ENCODE data around the gene RPUSD3. TPM values are rescaled to one million over a fixed set of nuclear protein-coding genes. Genes with fewer than 3 reads are reported as not detected.
A peak's percentile ranks its signal among the peaks of the same experiment; 100 is the strongest.

The RPUSD3 gene
- total RNA-seq, 1 experiment from 2014 or later, result 54.1 TPM

GRCh38 chr3:9864200-9864927 is 20.6 kb upstream of the RPUSD3 start:
- no peaks in the 10 kb centered on the region for H3K9me3 ChIP-seq (ENCODE audit: low read length)
- DNase-seq (peak; percentile 68), ATAC-seq (no peak)
- intact Hi-C loops (cut with micrococcal nuclease), result loop anchor here (5.0 kb wide), 1 partner anchor 53 kb away; the partner anchor contains the start of gene IL17RC
- no peak overlapping the region for H3K9ac ChIP-seq (ENCODE audit: low read length)
- ChIA-PET POLR2A (ENCODE audit: unreplicated experiment) (interaction anchor here (0.6 kb wide), 1 partner anchor 137 kb away, joined by 5 read pairs; no protein-coding TSS in a partner anchor), CTCF (interaction anchor here (0.7 kb wide), 1 partner anchor 364 kb away, joined by 3 read pairs; no protein-coding TSS in a partner anchor)
- H2AFZ ChIP-seq (ENCODE audit: low read length), result no peak overlapping the region
- H3K36me3 ChIP-seq (ENCODE audit: low read depth, low read length), result no peaks in the 10 kb centered on the region
- no peaks in the 10 kb centered on the region for H4K20me1 ChIP-seq (ENCODE audit: low read length)
- no peaks in the 10 kb centered on the region for H3K9me2 ChIP-seq (replicated peaks; ENCODE audit: low read length)
- no peak overlapping the region for H3K4me2 ChIP-seq (ENCODE audit: low read length)
- H3F3A ChIP-seq (ENCODE audit: low read length, unreplicated experiment), result no peaks in the 10 kb centered on the region
- H3K79me2 ChIP-seq (ENCODE audit: low read length), result no peaks in the 10 kb centered on the region
- no peak overlapping the region for H3K4me3 ChIP-seq (ENCODE audit: low read length)
- H3K4me1 ChIP-seq (ENCODE audit: insufficient read depth, low read length), result 0 out of 2 replicates have a peak, but pooled peaks cover 9% of the 10 kb centered on the region
- H3K27ac ChIP-seq (ENCODE audit: low read length), result no peak overlapping the region
- no peaks in the 10 kb centered on the region for H3K27me3 ChIP-seq (ENCODE audit: low read length)
- no peak for TF ChIP-seq EZH2phosphoT487 (IDR thresholded peaks at IDR 0.05; ENCODE audit: borderline replicate concordance, low read length)
- no peak for TF ChIP-seq EZH2 (IDR thresholded peaks at IDR 0.05; ENCODE audit: low read length, unreplicated experiment)
- TF ChIP-seq CTCF (conservative IDR thresholded peaks at IDR 0.05; ENCODE audit: low read depth, low read length), result no peak
- no TSS peak for BruUV-seq (replicated peaks)

GRCh38 chr3:9863058-9863772 is 19.4 kb upstream of the RPUSD3 start:
- TSS peak; percentile 88 for BruUV-seq (replicated peaks)
- Histone ChIP-seq H3K9ac (ENCODE audit: low read length) (no peak overlapping the region), H3K4me1 (ENCODE audit: insufficient read depth, low read length) (0 out of 2 replicates have a peak, but pooled peaks cover 9% of the 10 kb centered on the region), H4K20me1 (ENCODE audit: low read length) (no peaks in the 10 kb centered on the region), H3K27me3 (ENCODE audit: low read length) (no peaks in the 10 kb centered on the region), H2AFZ (ENCODE audit: low read length) (peak overlapping the region; percentile 69), H3K4me3 (ENCODE audit: low read length) (peak overlapping the region; percentile 50; the same call in 1 of the 2 replicates), H3K4me2 (ENCODE audit: low read length) (peak overlapping the region; percentile 59), H3K9me2 (replicated peaks; ENCODE audit: low read length) (no peaks in the 10 kb centered on the region), H3F3A (ENCODE audit: low read length, unreplicated experiment) (no peaks in the 10 kb centered on the region), H3K27ac (ENCODE audit: low read length) (no peak overlapping the region), H3K36me3 (ENCODE audit: low read depth, low read length) (no peaks in the 10 kb centered on the region), H3K9me3 (ENCODE audit: low read length) (no peaks in the 10 kb centered on the region), H3K79me2 (ENCODE audit: low read length) (no peaks in the 10 kb centered on the region)
- ChIA-PET CTCF (no interaction called here), POLR2A (ENCODE audit: unreplicated experiment) (no interaction called here)
- peak; percentile 49 for ATAC-seq
- intact Hi-C loops (cut with micrococcal nuclease), result loop anchor here (5.0 kb wide), 1 partner anchor 54 kb away; the partner anchor contains the start of gene IL17RC
- TF ChIP-seq EZH2phosphoT487 (IDR thresholded peaks at IDR 0.05; ENCODE audit: borderline replicate concordance, low read length) (no peak), EZH2 (IDR thresholded peaks at IDR 0.05; ENCODE audit: low read length, unreplicated experiment) (no peak), CTCF (conservative IDR thresholded peaks at IDR 0.05; ENCODE audit: low read depth, low read length) (no peak)
- DNase-seq, result no peak

Measured in PC-3 (cell line).